Right lobe of liver (tissue), 6 donors: Measurements from ENCODE around the gene CDYL2. TPM values are rescaled to one million over a fixed set of nuclear protein-coding genes. Genes with fewer than 3 reads are reported as not detected.

Experiments used
- ATAC-seq, 4 donors: fragments of 200-7000 bp; cut with Tn5 transposase; one replicate each; pipeline ENCODE4 v1.9.1; 2020; ENCODE audit warnings: mild to moderate bottlenecking in 4 of 4, moderate library complexity in 4 of 4
- DNase-seq, 3 donors: peaks; one replicate each; pipeline ENCODE4 v3.0.0-alpha.2; 2020
- H3K27ac ChIP-seq, 3 donors: fragments of 200-600 bp; one replicate each; pipeline ENCODE4 v1.8.0; 2022
- H3K27me3 ChIP-seq, 2 donors: fragments of 200-600 bp; one replicate each; pipeline ENCODE4 v1.8.0; 2022
- H3K36me3 ChIP-seq, 4 donors: fragments of 200-600 bp; sonication (generic) in 1 of 4; one replicate each; pipeline versions ENCODE4 v1.5.1 to v1.8.0; 2017 to 2022; ENCODE audit warnings: control low read depth in 1 of 4
- H3K4me1 ChIP-seq, 4 donors: fragments of 200-600 bp; sonication (generic) in 1 of 4; one replicate each; pipeline versions ENCODE4 v1.5.1 to v1.8.0; 2017 to 2022; ENCODE audit warnings: control low read depth in 1 of 4
- H3K4me3 ChIP-seq, 3 donors: fragments of 200-600 bp; one replicate each; pipeline ENCODE4 v1.8.0; 2022
- H3K9me3 ChIP-seq, 4 donors: fragments of 200-600 bp; sonication (generic) in 1 of 4; one replicate each; pipeline versions ENCODE4 v1.5.1 to v1.8.0; 2017 to 2022; ENCODE audit warnings: control low read depth in 1 of 4
- POLR2A ChIP-seq: fragments of 450-650 bp; IDR thresholded peaks from one replicate; pipeline ENCODE4 v1.6.1; 2017; ENCODE audit warnings: antibody characterized with exemption, mild to moderate bottlenecking
- WGBS: methylation state at CpG from one replicate; pipeline ENCODE4 v1.1.6; 2018; ENCODE audit warnings: low coverage, low lambda C conversion rate; ENCODE audit not compliant: insufficient coverage; ENCODE audit errors: missing lambda C conversion rate; 5-methylcytosine and 5-hydroxymethylcytosine counted together
- intact Hi-C, 2 donors: fragments of 100-400 bp; cut with DNase I; formaldehyde crosslinking; loops; one replicate each; pipeline versions ENCODE4 v1.11.2 to v1.14.1; 2022
- total RNA-seq, 6 experiments: library from RNA; depleted of rRNA in 2 of 6; stranded (reverse); fragments of >200 nt in 2 of 6; fragmentation: NEBNext Ultra II Directional in 3 of 6; extraction: Animal tissue kit (Norgen Biotek cat#: 25700) in 3 of 6; gene quantifications; one replicate each; pipeline versions ENCODE4 v1.1.0 to v1.2.4, GENCODE V29; 2016 to 2023
- TF ChIP-seq, protein P1 (sequence below), 4 donors: fragments of 200-600 bp in 3 of 4; fragments of 450-650 bp in 1 of 4; IDR thresholded peaks; one replicate each; pipeline versions ENCODE4 v1.5.1 to v1.8.0; 2016 to 2022; ENCODE audit warnings: antibody characterized with exemption in 4 of 4, mild to moderate bottlenecking in 2 of 4
- donor health status: DM: no; HTN: yes; CAD: no.
- donor health status: DM: no; HTN: no; CAD: no.
- donor health status: DM: no; HTN: no; CAD: no.
- donor health status: DM: no; HTN: yes; CAD: no.
- donor health status: DM: no; HTN: yes; CAD: no.

CDYL2 gene
- total RNA-seq, 6 experiments from 2014 or later = 2.2 to 12.7 (median 6.3) TPM

DNA sequence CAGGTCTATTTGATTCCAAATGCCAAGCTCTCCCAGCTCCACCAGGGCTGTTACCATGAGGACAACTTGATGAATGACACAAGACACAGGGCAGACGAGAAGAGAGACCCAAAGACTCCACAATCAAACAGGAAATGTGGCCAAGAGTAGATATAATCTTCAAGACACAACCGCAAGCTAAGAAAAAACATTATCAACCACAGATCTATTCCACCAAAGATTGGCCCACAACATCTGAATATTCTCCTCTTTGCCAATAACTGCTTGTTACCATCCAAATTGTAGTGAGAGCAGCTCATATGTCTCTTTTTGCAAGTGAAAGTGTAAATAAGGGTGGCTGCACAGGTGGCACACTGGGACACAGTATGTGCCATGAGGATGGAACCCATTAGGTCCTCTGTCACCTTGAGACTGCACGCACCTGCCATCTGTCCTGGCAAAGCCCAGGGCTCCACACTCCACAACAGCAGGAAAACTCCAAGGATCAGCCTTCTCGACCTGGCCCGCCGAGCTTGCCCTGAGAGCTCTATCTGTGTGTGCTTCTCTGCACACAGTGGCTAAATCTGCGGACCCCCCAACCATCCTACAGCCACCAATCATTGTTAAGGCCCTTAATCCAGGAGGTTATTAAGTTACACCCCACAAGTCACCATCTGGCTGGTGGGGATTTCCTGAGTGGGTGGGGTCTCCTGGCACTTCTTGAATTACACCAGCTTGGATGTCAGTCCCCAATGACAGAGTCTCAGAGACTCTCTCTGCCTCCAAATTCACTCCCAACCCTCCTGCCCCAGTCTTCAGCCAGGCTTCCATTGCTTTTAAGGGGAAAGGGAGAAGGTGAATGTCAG, 213.1 kb downstream of the CDYL2 start:
- no peak for TF ChIP-seq POLR2A
- TF ChIP-seq, protein P1, sequence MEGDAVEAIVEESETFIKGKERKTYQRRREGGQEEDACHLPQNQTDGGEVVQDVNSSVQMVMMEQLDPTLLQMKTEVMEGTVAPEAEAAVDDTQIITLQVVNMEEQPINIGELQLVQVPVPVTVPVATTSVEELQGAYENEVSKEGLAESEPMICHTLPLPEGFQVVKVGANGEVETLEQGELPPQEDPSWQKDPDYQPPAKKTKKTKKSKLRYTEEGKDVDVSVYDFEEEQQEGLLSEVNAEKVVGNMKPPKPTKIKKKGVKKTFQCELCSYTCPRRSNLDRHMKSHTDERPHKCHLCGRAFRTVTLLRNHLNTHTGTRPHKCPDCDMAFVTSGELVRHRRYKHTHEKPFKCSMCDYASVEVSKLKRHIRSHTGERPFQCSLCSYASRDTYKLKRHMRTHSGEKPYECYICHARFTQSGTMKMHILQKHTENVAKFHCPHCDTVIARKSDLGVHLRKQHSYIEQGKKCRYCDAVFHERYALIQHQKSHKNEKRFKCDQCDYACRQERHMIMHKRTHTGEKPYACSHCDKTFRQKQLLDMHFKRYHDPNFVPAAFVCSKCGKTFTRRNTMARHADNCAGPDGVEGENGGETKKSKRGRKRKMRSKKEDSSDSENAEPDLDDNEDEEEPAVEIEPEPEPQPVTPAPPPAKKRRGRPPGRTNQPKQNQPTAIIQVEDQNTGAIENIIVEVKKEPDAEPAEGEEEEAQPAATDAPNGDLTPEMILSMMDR (IDR thresholded peaks at IDR 0.05) = no peak
- Histone ChIP-seq H3K9me3 (no peaks in the 10 kb centered on the region), H3K36me3 (no peaks in the 10 kb centered on the region), H3K4me3 (no peak overlapping the region), H3K27ac (no peak overlapping the region), H3K27me3 (no peaks in the 10 kb centered on the region), H3K4me1 (no peaks in the 10 kb centered on the region)
- DNase-seq = no peak
- peak in 1 of 4 donors; percentile 20 for ATAC-seq
- 29% methylated on average over 2 of the region's 7 CpGs for WGBS
- intact Hi-C loops = no loop called here

DNA sequence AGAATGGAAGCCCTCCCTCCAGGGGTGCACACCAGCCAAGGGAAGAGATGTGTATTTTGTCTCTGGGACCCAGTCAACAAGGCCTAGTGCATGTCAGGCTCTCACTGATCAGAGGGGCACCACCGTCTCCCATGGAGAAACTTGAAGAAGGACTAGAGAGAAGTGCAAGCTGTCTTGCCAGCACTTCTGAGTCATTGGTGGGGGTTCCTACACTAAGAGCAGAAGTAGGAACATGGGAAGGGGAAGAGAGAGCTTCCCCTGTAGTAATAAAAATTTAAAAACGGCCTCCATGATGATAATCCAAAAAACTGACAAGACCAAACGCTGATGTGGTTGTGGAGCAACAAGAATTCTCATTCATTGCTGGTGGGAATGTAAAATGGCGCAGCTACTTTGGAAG, 217.3 kb downstream of the CDYL2 start:
- TF ChIP-seq POLR2A = no peak
- TF ChIP-seq, protein P1 (IDR thresholded peaks at IDR 0.05) = no peak
- Histone ChIP-seq H3K4me3 (no peak overlapping the region), H3K27me3 (no peaks in the 10 kb centered on the region), H3K36me3 (no peaks in the 10 kb centered on the region), H3K9me3 (no peaks in the 10 kb centered on the region), H3K4me1 (no peaks in the 10 kb centered on the region), H3K27ac (no peak overlapping the region)
- intact Hi-C loops = no loop called here
- 81% methylated on average over 4 of the region's 4 CpGs for WGBS
- peak in 2 of 4 donors; percentile 40 to 48 for ATAC-seq
- no peak for DNase-seq

DNA sequence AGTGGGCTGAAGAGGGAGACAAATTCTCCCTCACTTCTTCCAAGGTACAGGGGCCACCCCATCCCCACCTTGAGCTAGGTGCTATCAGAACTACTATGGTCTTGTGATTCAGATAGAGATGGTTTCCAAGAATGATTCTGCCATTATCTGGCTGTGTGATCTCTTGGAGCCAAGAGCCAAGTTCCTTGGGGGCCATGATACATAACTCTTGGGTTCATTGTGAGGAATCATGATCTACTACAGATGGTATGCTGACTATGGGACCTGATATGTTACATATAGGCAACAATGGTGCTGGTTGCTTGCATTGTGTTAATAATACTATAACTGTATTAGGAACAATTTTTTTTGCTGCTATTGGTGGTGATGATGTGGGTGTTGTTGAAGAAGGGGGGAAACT, 217.9 kb downstream of the CDYL2 start:
- H3K4me1 ChIP-seq = no peaks in the 10 kb centered on the region
- no peak overlapping the region for H3K27ac ChIP-seq
- ATAC-seq (no peak), DNase-seq (no peak)
- H3K9me3 ChIP-seq = no peaks in the 10 kb centered on the region
- H3K4me3 ChIP-seq = no peak overlapping the region
- intact Hi-C loops = no loop called here
- no peaks in the 10 kb centered on the region for H3K27me3 ChIP-seq
- no peaks in the 10 kb centered on the region for H3K36me3 ChIP-seq
- no peak for TF ChIP-seq POLR2A
- TF ChIP-seq, protein P1 (IDR thresholded peaks at IDR 0.05) = no peak

DNA sequence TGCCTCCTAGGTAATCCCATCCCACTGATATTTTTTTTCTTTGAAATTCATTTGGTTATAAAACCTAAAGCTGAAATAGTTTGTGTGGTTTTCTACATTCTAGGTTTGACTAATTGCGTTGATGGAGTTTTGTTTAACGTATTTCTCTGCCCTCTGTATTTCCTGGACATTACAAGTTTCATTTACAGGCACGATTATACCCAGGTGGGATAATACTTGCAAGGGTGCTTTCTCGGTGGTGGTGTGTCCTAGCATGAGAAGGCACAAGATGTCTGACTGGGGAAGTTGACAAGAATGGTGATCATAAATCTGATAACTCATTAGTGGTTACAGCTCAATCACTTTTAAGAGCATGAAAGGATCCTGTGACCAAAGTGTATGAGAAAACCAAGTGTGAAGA, 218.6 kb downstream of the CDYL2 start:
- no peaks in the 10 kb centered on the region for H3K4me1 ChIP-seq
- intact Hi-C loops = no loop called here
- H3K27ac ChIP-seq = no peak overlapping the region
- H3K9me3 ChIP-seq = no peaks in the 10 kb centered on the region
- WGBS = 74% methylated on average over 4 of the region's 4 CpGs
- DNase-seq (no peak), ATAC-seq (no peak)
- H3K27me3 ChIP-seq = no peaks in the 10 kb centered on the region
- no peaks in the 10 kb centered on the region for H3K36me3 ChIP-seq
- no peak overlapping the region for H3K4me3 ChIP-seq
- TF ChIP-seq POLR2A = no peak
- TF ChIP-seq, protein P1 (IDR thresholded peaks at IDR 0.05) = no peak
